ENCODE measurements around the gene FAM174C. TPM values are rescaled to one million over a fixed set of nuclear protein-coding genes. Genes with fewer than 3 reads are reported as not detected.
"Not testable (repeated sequence)": the region's sequence is repeated elsewhere in the genome, so short reads cannot be mapped to it uniquely, and the experiment has no call there.

Gene FAM174C
- total RNA-seq, 1 donor from 2014 or later: 22.7 TPM

DNA sequence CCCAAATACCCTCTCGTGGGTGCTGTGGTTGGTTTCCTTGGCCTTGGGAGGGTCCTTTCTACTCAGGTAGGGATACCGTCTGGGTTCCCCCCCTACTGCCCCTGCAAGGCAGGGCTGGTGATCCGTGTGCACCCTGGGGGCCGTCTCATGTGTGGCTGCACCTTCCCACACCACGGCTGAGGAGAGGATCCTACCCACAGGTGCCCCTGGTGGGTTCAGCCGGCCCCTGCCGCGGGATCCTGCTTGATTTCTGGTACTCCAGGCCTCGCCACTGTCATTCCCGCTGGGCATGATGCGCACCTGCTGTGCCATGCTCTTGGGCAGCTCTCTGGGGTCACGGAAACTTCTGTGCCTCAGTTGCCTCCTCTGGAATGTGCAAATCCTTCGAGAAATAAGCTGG, 41.1 kb downstream of the FAM174C start:
- no peak for DNase-seq (ENCODE audit: low spot score)
- TF ChIP-seq, protein P1, sequence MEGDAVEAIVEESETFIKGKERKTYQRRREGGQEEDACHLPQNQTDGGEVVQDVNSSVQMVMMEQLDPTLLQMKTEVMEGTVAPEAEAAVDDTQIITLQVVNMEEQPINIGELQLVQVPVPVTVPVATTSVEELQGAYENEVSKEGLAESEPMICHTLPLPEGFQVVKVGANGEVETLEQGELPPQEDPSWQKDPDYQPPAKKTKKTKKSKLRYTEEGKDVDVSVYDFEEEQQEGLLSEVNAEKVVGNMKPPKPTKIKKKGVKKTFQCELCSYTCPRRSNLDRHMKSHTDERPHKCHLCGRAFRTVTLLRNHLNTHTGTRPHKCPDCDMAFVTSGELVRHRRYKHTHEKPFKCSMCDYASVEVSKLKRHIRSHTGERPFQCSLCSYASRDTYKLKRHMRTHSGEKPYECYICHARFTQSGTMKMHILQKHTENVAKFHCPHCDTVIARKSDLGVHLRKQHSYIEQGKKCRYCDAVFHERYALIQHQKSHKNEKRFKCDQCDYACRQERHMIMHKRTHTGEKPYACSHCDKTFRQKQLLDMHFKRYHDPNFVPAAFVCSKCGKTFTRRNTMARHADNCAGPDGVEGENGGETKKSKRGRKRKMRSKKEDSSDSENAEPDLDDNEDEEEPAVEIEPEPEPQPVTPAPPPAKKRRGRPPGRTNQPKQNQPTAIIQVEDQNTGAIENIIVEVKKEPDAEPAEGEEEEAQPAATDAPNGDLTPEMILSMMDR (IDR thresholded peaks at IDR 0.05; ENCODE audit: unreplicated experiment): no peak
- H3K4me1 Mint-ChIP-seq (ENCODE audit: unreplicated experiment): no peaks in the 10 kb centered on the region
- H3K9me3 Mint-ChIP-seq (ENCODE audit: unreplicated experiment): no peaks in the 10 kb centered on the region
- H3K27ac Mint-ChIP-seq (ENCODE audit: unreplicated experiment): no peak overlapping the region
- no peak overlapping the region for H3K4me3 Mint-ChIP-seq (ENCODE audit: unreplicated experiment)
- H3K36me3 Mint-ChIP-seq (ENCODE audit: low read depth, unreplicated experiment): no peaks in the 10 kb centered on the region
- peaks cover 6% of the 10 kb centered on the region for H3K27me3 Mint-ChIP-seq (ENCODE audit: unreplicated experiment)

DNA sequence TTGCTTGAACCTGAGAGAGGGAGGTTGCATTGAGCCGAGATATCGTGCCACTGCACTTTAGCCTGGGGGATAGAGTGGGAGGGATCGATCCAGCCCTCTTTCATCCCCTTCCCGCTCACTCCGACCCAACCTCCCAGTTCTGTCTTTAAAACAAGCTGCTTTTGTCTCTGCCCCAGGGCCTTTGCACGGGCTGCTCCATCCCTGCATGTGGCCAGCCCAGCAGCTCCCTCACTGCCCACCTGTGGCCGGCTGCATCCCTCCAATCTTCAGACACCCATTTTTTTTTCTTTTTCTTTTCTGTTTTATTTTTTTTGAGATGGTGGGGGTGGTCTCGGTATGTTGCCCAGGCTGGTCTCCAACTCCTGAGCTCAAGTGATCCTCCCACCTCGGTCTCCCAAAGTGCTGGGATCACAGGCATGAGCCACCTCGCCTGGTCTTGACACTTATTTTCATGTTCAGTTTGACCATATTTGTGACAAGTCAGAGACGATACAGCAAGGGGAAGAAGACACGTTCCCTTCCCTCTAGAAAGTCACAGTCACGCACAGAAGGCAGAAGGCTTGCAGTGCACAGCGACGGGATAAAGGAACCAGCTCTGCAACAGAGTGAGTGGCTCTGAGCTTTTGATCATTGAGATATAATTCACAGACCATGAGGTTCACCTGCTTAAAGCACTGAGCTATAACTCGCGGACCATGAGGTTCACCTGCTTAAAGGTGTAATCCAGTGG, 42.1 kb downstream of the FAM174C start:
- Mint-ChIP-seq H3K9me3 (ENCODE audit: unreplicated experiment) (no peaks in the 10 kb centered on the region), H3K4me1 (ENCODE audit: unreplicated experiment) (no peaks in the 10 kb centered on the region), H3K27me3 (ENCODE audit: unreplicated experiment) (peaks cover 5% of the 10 kb centered on the region), H3K4me3 (ENCODE audit: unreplicated experiment) (no peak overlapping the region), H3K27ac (ENCODE audit: unreplicated experiment) (no peak overlapping the region), H3K36me3 (ENCODE audit: low read depth, unreplicated experiment) (no peaks in the 10 kb centered on the region)
- TF ChIP-seq, protein P1 (IDR thresholded peaks at IDR 0.05; ENCODE audit: unreplicated experiment): no peak
- DNase-seq (ENCODE audit: low spot score): no peak

DNA sequence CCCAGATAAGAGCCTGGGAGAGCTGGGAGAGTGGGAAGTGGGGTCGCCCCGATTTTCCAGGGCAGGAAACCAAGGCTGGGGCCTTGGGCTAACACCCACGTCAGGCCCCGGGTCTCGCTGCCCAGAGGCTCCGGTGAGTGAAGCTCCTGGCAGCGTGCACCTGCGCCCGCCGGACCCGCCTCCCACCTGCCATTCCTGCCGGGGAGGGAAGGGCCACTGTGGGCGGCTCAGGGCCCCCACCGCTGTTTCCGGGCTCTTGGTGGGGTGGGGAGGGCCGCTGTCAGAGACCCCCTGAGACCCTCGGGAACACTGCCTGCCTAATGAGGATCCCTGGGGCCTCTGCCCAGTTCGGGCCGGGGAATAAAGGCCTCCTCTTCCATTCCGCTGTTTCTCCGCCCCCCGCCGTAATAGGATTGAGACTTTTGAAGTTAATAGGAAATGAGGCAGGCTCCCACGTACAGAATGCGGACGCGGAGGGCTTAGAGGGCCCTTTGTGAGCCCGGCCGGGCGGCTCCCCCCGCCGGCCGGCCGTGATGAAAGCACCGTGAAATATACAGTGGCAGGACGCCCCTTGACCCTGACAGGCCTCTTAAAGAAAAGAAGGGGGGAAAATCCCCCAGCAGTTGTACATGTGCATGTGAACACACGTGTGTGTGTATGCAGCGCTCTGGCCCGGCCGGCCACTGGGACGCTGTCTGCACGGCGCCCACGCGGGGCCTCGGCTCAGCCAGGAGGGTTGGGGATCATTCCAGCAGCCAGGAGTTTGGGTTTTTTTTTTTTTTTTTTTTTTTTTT, 43.5 kb downstream of the FAM174C start:
- no peaks in the 10 kb centered on the region for H3K36me3 Mint-ChIP-seq (ENCODE audit: low read depth, unreplicated experiment)
- TF ChIP-seq, protein P1 (IDR thresholded peaks at IDR 0.05; ENCODE audit: unreplicated experiment): no peak
- H3K4me1 Mint-ChIP-seq (ENCODE audit: unreplicated experiment): no peaks in the 10 kb centered on the region
- H3K27ac Mint-ChIP-seq (ENCODE audit: unreplicated experiment): no peak overlapping the region
- no peak for DNase-seq (ENCODE audit: low spot score)
- no peak overlapping the region for H3K4me3 Mint-ChIP-seq (ENCODE audit: unreplicated experiment)
- peaks cover 6% of the 10 kb centered on the region for H3K27me3 Mint-ChIP-seq (ENCODE audit: unreplicated experiment)
- H3K9me3 Mint-ChIP-seq (ENCODE audit: unreplicated experiment): no peaks in the 10 kb centered on the region

DNA sequence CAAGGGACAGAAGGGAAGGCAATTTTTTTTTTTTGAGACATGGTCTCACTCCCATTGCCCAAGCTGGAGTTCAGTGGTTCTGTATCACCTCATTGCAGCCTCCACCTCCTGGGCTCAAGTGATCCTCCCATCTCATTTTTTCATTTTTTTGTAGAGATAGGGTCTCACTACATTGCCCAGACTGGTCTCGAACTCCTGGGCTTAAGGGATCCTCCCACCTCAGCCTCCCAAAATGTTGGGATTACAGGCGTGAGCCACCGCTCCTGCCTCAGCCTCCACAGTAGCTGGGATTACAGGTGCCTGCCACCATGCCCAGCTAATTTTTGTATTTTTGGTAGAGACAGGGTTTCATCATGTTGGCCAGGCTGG, 44.9 kb downstream of the FAM174C start:
- not testable (repeated sequence) for H3K4me3 Mint-ChIP-seq (ENCODE audit: unreplicated experiment); H3K9me3 Mint-ChIP-seq (ENCODE audit: unreplicated experiment); H3K27me3 Mint-ChIP-seq (ENCODE audit: unreplicated experiment); H3K27ac Mint-ChIP-seq (ENCODE audit: unreplicated experiment); H3K4me1 Mint-ChIP-seq (ENCODE audit: unreplicated experiment); H3K36me3 Mint-ChIP-seq (ENCODE audit: low read depth, unreplicated experiment); DNase-seq (ENCODE audit: low spot score)

DNA sequence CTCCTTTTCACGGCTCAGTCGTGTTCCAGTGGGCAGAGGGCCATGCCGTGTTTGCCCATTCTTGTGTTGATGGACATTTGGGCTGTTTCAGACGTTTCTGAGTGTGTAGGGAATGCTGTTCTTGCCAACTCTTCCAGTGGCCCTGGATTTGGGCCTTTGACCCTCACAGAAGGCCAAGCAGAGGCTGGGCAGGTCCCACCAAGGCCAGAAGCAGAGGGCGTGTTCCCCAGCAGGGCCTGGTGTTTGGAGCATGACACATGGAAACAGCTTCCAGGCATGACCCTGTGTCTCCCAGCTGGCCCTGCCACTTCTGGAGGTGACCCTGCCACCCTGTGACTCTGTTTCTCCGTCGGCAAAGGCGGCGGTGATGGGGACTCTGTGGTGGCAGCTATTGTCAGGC, 46.2 kb downstream of the FAM174C start:
- peaks cover 9% of the 10 kb centered on the region for H3K27me3 Mint-ChIP-seq (ENCODE audit: unreplicated experiment)
- no peaks in the 10 kb centered on the region for H3K9me3 Mint-ChIP-seq (ENCODE audit: unreplicated experiment)
- no peak overlapping the region for H3K27ac Mint-ChIP-seq (ENCODE audit: unreplicated experiment)
- TF ChIP-seq, protein P1 (IDR thresholded peaks at IDR 0.05; ENCODE audit: unreplicated experiment): no peak
- no peak overlapping the region for H3K4me3 Mint-ChIP-seq (ENCODE audit: unreplicated experiment)
- H3K36me3 Mint-ChIP-seq (ENCODE audit: low read depth, unreplicated experiment): no peaks in the 10 kb centered on the region
- H3K4me1 Mint-ChIP-seq (ENCODE audit: unreplicated experiment): no peaks in the 10 kb centered on the region
- no peak for DNase-seq (ENCODE audit: low spot score)
